Activated naive CD4-positive, alpha-beta T cell treated with anti-CD3 and anti-CD28 coated beads, Interleukin-2, amount 10 ng/mL, durations not matched to agents 5 hours and 36 hours (primary cell): ENCODE measurements around the gene ZNF746. TPM values are rescaled to one million over a fixed set of nuclear protein-coding genes. Genes with fewer than 3 reads are reported as not detected.

Experiments
- total RNA-seq, 2 experiments: library from RNA; stranded (reverse); gene quantifications; one replicate each; pipeline ENCODE4 v1.2.3, GENCODE V29; 2021

The ZNF746 gene
- total RNA-seq: 10 to 100 TPM; 21.7 to 23.3 TPM

DNA sequence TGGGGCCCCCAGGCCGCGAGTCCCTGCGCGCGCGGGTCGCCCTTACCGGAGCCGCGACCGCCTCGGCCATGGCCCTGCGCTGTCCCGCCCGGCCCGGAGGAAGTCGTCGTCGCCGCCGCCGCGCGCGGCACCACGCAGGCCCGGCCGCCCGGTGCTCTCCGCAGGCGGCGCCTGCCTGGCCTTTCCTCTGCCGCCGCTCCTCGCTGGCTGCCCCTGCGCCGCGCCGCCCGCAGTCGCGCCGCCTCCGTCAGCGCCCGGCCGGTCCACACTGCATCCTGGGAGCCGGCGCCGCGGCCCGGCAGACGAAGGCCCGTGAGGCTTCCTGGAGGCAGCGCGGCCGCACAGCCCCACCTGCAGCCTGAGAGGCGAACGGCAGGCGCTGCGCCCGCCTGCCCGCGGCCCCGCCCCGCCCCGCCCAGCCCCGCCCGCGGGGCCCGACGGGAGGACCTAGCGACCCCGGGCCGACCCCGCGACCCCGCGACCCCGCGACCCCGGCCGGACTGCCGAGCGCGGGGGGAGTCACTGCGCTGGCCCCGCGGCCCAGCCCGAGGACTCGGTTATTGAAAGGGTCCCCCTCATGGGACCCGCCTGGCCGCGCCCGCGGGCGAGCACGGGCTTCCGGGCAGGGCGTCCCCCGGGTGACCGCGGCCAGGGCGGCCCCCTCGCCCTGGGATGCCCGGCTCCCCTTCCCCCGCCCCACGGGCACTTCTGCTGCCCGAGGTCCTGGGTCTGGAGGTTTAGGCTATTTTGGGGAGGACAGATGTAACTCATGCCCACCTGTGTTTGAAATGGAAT lies at the start of gene ZNF746:
ZNF746 (minus strand) TSS at position 343 of the 795 bp plus-strand sequence; CDS start at position 70, 273 bp downstream.

DNA sequence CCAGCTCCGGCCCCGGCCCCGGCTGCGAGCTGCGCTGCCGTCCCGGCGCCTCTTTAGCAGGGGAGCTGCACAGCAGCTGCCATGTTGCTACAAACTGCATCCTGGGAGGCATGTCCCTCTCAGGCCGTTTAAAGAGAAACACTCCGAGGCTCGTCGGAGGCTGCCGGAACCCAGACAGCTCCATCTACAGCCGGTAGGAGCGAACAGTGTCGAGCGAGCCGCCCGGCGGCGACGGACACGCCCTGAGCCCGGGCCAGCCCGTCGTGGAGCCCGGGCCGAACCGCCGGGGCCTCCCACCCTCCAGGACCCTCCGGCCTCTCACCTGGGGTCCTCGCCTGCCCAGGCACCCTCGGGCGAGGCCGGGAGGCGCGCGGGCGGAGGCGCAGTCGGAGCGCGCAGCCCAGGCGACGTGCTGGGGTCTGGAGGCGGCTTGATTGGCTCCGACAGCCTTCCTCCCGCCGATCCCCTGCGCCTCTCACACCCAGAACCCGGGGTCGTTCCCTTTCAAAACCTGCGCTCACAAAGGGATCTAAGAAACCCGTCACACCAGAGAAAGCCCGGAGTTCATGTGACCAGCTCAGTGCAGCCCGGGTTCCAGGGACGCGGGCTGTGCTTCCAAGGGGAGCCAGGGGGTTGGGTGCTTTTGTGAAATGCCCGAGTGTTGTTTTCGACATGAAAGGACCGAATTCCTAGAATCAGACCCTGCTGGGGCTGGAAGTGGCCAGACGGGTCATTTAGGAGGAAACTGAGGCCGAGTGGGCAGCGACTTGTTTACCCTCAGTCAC lies 36.9 kb downstream of the ZNF746 start, which contains the start of gene ZNF777:
ZNF777 (minus strand) TSS at position 570 of the 785 bp plus-strand sequence. CDS start 5,040 bp downstream, outside the sequence.

Other genes with a start within 250 kb of the ZNF746 start
- 10 to 100 TPM; 26.2 to 27.2 TPM for gene ZNF783, start 235.6 kb downstream of the ZNF746 start, total RNA-seq
- 10 to 100 TPM; 13.9 to 14.2 TPM for gene ZNF777, start 36.7 kb downstream of the ZNF746 start, total RNA-seq